NB4 (cell line): Measurements from ENCODE around the gene GPC5.

ENCODE experiments used
- POLR2A ChIP-seq: IDR thresholded peaks from 2 replicates; pipeline ENCODE4 v1.6.1; 2011; ENCODE audit warnings: mild to moderate bottlenecking; ENCODE audit not compliant: insufficient read length; ENCODE audit errors: extremely low read depth
- TF ChIP-seq, protein P1 (sequence below): IDR thresholded peaks from one replicate; pipeline ENCODE4 v1.5.1; 2012; ENCODE audit warnings: low read depth, low read length
- TF ChIP-seq, protein P2 (sequence below): IDR thresholded peaks from 2 replicates; pipeline ENCODE4 v1.6.1; 2011; ENCODE audit warnings: low read depth, low read length

DNA sequence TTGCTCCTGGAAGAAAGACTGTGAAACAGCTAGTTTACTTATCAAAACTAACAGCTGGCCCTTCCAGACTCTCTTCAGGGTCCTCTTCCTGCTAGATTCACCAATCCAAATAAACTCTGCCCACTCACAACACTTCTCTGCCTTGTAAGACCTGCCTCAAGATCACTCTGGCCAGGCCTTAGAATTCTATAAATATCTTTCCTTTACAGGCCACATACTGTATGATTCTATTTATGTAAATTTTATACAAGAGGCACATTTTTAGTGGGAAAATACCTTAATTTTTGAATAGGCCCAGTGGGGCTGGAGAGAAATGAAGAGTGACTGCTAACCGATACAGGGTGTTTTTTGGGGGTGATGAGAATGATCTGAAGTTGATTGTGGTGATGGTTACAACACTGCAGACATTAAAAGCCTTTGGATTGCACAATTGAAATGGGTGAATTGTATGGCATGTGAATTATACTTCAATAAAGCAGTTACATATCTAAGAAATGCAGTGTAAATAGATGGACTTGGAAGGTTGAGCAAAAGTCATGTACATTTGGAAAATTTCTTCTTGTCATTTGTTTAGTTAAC, 141.8 kb downstream of the GPC5 start:
- TF ChIP-seq, protein P1, sequence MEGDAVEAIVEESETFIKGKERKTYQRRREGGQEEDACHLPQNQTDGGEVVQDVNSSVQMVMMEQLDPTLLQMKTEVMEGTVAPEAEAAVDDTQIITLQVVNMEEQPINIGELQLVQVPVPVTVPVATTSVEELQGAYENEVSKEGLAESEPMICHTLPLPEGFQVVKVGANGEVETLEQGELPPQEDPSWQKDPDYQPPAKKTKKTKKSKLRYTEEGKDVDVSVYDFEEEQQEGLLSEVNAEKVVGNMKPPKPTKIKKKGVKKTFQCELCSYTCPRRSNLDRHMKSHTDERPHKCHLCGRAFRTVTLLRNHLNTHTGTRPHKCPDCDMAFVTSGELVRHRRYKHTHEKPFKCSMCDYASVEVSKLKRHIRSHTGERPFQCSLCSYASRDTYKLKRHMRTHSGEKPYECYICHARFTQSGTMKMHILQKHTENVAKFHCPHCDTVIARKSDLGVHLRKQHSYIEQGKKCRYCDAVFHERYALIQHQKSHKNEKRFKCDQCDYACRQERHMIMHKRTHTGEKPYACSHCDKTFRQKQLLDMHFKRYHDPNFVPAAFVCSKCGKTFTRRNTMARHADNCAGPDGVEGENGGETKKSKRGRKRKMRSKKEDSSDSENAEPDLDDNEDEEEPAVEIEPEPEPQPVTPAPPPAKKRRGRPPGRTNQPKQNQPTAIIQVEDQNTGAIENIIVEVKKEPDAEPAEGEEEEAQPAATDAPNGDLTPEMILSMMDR, result no peak
- TF ChIP-seq, protein P2, sequence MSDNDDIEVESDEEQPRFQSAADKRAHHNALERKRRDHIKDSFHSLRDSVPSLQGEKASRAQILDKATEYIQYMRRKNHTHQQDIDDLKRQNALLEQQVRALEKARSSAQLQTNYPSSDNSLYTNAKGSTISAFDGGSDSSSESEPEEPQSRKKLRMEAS, result no peak
- no peak for TF ChIP-seq POLR2A
